Measurements from ENCODE around the gene AHCYL2.
"Not testable (repeated sequence)": the region's sequence is repeated elsewhere in the genome, so short reads cannot be mapped to it uniquely, and the experiment has no call there.

- TF ChIP-seq EZH2 (IDR thresholded peaks at IDR 0.05); POLR2AphosphoS5 (IDR thresholded peaks at IDR 0.05; ENCODE audit: borderline replicate concordance, low read depth, low read length); FOXP2 (optimal IDR thresholded peaks at IDR 0.05; ENCODE audit: control extremely low read depth, extremely low read length, insufficient read depth): not testable (repeated sequence)
Observed at GRCh38 chr7:129475931-129476330, 251.1 kb downstream of the AHCYL2 start.

All from SK-N-MC (cell line).